Hepatocyte (in vitro differentiated cells): ENCODE results near the gene CACNA1F.

Experiments used
- EZH2 ChIP-seq: fragments of 200-600 bp; sonication (generic); IDR thresholded peaks from 2 replicates; pipeline ENCODE4 v1.6.1; 2016; ENCODE audit warnings: antibody characterized with exemption, mild to moderate bottlenecking, borderline replicate concordance
- EZH2phosphoT487 ChIP-seq: fragments of 200-600 bp; sonication (generic); IDR thresholded peaks from one replicate; pipeline ENCODE4 v1.6.1; 2018; ENCODE audit warnings: antibody characterized with exemption, mild to moderate bottlenecking, low read depth, moderate library complexity; ENCODE audit not compliant: unreplicated experiment, severe bottlenecking
- TF ChIP-seq, protein P1 (sequence below): fragments of 200-600 bp; sonication (generic); IDR thresholded peaks from 2 replicates; pipeline ENCODE4 v1.5.1; 2016; ENCODE audit warnings: antibody characterized with exemption, mild to moderate bottlenecking; ENCODE audit not compliant: poor library complexity

DNA sequence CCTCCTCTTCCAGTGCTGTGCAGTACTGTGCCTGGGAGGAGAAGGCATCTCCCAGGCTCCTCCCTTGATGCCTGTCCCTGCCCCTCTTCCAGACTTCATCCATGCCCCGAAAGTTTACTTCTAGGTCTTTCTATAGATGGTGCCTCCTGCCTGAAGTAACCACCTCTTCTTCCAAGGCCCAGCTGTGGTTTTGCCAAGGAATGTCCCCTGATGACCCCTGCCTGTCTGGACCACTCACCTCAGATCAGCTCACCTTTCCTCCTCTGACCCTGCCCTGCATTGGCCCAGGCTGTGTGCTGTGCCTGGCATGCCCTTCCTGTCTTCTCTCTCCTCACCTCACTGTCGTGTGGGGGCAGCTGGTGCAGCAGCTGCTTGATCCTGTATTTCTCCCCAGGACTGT, 53.8 kb downstream of the CACNA1F start:
- TF ChIP-seq, protein P1, sequence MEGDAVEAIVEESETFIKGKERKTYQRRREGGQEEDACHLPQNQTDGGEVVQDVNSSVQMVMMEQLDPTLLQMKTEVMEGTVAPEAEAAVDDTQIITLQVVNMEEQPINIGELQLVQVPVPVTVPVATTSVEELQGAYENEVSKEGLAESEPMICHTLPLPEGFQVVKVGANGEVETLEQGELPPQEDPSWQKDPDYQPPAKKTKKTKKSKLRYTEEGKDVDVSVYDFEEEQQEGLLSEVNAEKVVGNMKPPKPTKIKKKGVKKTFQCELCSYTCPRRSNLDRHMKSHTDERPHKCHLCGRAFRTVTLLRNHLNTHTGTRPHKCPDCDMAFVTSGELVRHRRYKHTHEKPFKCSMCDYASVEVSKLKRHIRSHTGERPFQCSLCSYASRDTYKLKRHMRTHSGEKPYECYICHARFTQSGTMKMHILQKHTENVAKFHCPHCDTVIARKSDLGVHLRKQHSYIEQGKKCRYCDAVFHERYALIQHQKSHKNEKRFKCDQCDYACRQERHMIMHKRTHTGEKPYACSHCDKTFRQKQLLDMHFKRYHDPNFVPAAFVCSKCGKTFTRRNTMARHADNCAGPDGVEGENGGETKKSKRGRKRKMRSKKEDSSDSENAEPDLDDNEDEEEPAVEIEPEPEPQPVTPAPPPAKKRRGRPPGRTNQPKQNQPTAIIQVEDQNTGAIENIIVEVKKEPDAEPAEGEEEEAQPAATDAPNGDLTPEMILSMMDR = no peak
- TF ChIP-seq EZH2 (no peak), EZH2phosphoT487 (no peak)
